Tibial nerve (tissue), 4 donors: ENCODE measurements around the gene DGCR2. TPM values are rescaled to one million over a fixed set of nuclear protein-coding genes. Genes with fewer than 3 reads are reported as not detected.
A peak's percentile ranks its signal among the peaks of the same experiment; 100 is the strongest.

Experiments
- DNase-seq, 2 donors: peaks; one replicate each; pipeline ENCODE4 v3.0.0-alpha.2; 2019; ENCODE audit warnings: low spot score in 2 of 2
- H3K27ac ChIP-seq, 4 donors: fragments of 200-600 bp; sonication (generic) in 3 of 4; one replicate each; pipeline ENCODE4 v1.5.1; 2017 to 2019; ENCODE audit warnings: mild to moderate bottlenecking in 1 of 4
- H3K27me3 ChIP-seq, 2 donors: fragments of 200-600 bp; sonication (generic) in 1 of 2; one replicate each; pipeline versions ENCODE4 v1.5.1 to v1.6.0; 2017 to 2019
- H3K36me3 ChIP-seq, 3 donors: fragments of 200-600 bp; sonication (generic); one replicate each; pipeline ENCODE4 v1.5.1; 2018 to 2019
- H3K4me1 ChIP-seq, 4 donors: fragments of 200-600 bp; sonication (generic) in 3 of 4; one replicate each; pipeline ENCODE4 v1.5.1; 2017 to 2019
- H3K4me3 ChIP-seq, 4 donors: fragments of 200-600 bp; sonication (generic) in 3 of 4; one replicate each; pipeline ENCODE4 v1.5.1; 2017 to 2019; ENCODE audit warnings: mild to moderate bottlenecking in 1 of 4, moderate library complexity in 1 of 4
- H3K9me3 ChIP-seq, 4 donors: fragments of 200-600 bp; sonication (generic) in 3 of 4; one replicate each; pipeline ENCODE4 v1.5.1; 2017 to 2019
- EP300 ChIP-seq, 2 donors: sonication (generic); formaldehyde crosslinking; IDR thresholded peaks; one replicate each; pipeline ENCODE4 v1.6.1; 2017; ENCODE audit warnings: antibody characterized with exemption in 2 of 2, mild to moderate bottlenecking in 1 of 2
- POLR2A ChIP-seq, 2 donors: fragments of 450-650 bp; IDR thresholded peaks; one replicate each; pipeline ENCODE4 v1.6.1; 2017; ENCODE audit warnings: antibody characterized with exemption in 2 of 2, mild to moderate bottlenecking in 2 of 2, moderate library complexity in 2 of 2
- WGBS, 2 donors: methylation state at CpG; one replicate each; pipeline ENCODE4 v1.1.5; 2018; 5-methylcytosine and 5-hydroxymethylcytosine counted together
- total RNA-seq, 4 donors: library from RNA; depleted of rRNA; stranded (reverse); fragments of >200 nt; gene quantifications; one replicate each; pipeline ENCODE4 v1.1.0, GENCODE V29; 2016
- TF ChIP-seq, protein P1 (sequence below), 5 experiments: fragments of 200-600 bp in 3 of 5; fragments of 450-650 bp in 2 of 5; sonication (generic) in 3 of 5; IDR thresholded peaks; one replicate each; pipeline ENCODE4 v1.5.1; 2016 to 2019; ENCODE audit warnings: antibody characterized with exemption in 5 of 5, mild to moderate bottlenecking in 3 of 5, moderate library complexity in 2 of 5

Gene DGCR2
- total RNA-seq, 4 donors from 2014 or later, result 57.6 to 68.0 (median 58.9) TPM

- Histone ChIP-seq H3K36me3 (no peaks in the 10 kb centered on the region), H3K27ac (peak overlapping the region in 3 of 4 donors; percentile 0 to 59 (median 11)), H3K4me1 (peaks cover 0 to 77% (median 34%) of the 10 kb centered on the region in 4 donors), H3K4me3 (no peak overlapping the region), H3K27me3 (no peaks in the 10 kb centered on the region), H3K9me3 (no peaks in the 10 kb centered on the region)
- 46 to 64% methylated on average over 3 of the region's 3 CpGs for WGBS, 2 donors
- DNase-seq, result no peak
- TF ChIP-seq EP300 (IDR thresholded peaks at IDR 0.05) (no peak), POLR2A (IDR thresholded peaks at IDR 0.05) (no peak)
- TF ChIP-seq, protein P1, sequence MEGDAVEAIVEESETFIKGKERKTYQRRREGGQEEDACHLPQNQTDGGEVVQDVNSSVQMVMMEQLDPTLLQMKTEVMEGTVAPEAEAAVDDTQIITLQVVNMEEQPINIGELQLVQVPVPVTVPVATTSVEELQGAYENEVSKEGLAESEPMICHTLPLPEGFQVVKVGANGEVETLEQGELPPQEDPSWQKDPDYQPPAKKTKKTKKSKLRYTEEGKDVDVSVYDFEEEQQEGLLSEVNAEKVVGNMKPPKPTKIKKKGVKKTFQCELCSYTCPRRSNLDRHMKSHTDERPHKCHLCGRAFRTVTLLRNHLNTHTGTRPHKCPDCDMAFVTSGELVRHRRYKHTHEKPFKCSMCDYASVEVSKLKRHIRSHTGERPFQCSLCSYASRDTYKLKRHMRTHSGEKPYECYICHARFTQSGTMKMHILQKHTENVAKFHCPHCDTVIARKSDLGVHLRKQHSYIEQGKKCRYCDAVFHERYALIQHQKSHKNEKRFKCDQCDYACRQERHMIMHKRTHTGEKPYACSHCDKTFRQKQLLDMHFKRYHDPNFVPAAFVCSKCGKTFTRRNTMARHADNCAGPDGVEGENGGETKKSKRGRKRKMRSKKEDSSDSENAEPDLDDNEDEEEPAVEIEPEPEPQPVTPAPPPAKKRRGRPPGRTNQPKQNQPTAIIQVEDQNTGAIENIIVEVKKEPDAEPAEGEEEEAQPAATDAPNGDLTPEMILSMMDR (IDR thresholded peaks at IDR 0.05), result no peak
Observed at GRCh38 chr22:19108807-19109197, 13.4 kb downstream of the DGCR2 start.

DNA sequence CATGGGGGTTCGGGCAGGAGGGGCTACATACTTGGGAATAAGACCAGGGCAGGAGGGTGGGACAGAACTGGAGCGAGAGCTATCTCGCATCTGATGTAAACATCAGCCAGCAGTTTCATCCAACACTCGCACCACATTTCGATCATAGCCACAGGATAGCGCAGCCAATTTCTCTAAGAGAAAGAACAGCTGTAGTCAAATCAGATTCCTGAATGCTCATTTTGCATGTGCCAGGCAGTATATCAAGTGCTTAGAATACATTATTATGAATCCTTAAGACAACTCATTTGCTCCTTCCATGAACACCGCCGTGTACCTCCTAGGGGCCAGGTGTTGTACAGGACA, 14.5 kb downstream of the DGCR2 start:
- H3K27ac ChIP-seq, result no peak overlapping the region
- H3K27me3 ChIP-seq, result no peaks in the 10 kb centered on the region
- TF ChIP-seq POLR2A (IDR thresholded peaks at IDR 0.05) (no peak), EP300 (IDR thresholded peaks at IDR 0.05) (no peak)
- TF ChIP-seq, protein P1 (IDR thresholded peaks at IDR 0.05), result no peak
- 89 to 93% methylated on average over 8 of the region's 8 CpGs for WGBS, 2 donors
- no peaks in the 10 kb centered on the region for H3K9me3 ChIP-seq
- DNase-seq, result no peak
- no peak overlapping the region for H3K4me3 ChIP-seq
- H3K36me3 ChIP-seq, result no peaks in the 10 kb centered on the region
- peaks cover 0 to 69% (median 34%) of the 10 kb centered on the region in 4 donors for H3K4me1 ChIP-seq

GRCh38 chr22:19106886-19107729, 15.1 kb downstream of the DGCR2 start:
- Histone ChIP-seq H3K4me3 (no peak overlapping the region), H3K4me1 (peaks cover 0 to 67% (median 34%) of the 10 kb centered on the region in 4 donors), H3K27me3 (no peaks in the 10 kb centered on the region), H3K27ac (no peak overlapping the region), H3K36me3 (no peaks in the 10 kb centered on the region), H3K9me3 (no peaks in the 10 kb centered on the region)
- 40 to 74% methylated on average over 2 to 3 of the region's 3 CpGs for WGBS, 2 donors
- DNase-seq, result no peak
- TF ChIP-seq, protein P1 (IDR thresholded peaks at IDR 0.05), result no peak
- TF ChIP-seq EP300 (IDR thresholded peaks at IDR 0.05) (no peak), POLR2A (IDR thresholded peaks at IDR 0.05) (no peak)

DNA sequence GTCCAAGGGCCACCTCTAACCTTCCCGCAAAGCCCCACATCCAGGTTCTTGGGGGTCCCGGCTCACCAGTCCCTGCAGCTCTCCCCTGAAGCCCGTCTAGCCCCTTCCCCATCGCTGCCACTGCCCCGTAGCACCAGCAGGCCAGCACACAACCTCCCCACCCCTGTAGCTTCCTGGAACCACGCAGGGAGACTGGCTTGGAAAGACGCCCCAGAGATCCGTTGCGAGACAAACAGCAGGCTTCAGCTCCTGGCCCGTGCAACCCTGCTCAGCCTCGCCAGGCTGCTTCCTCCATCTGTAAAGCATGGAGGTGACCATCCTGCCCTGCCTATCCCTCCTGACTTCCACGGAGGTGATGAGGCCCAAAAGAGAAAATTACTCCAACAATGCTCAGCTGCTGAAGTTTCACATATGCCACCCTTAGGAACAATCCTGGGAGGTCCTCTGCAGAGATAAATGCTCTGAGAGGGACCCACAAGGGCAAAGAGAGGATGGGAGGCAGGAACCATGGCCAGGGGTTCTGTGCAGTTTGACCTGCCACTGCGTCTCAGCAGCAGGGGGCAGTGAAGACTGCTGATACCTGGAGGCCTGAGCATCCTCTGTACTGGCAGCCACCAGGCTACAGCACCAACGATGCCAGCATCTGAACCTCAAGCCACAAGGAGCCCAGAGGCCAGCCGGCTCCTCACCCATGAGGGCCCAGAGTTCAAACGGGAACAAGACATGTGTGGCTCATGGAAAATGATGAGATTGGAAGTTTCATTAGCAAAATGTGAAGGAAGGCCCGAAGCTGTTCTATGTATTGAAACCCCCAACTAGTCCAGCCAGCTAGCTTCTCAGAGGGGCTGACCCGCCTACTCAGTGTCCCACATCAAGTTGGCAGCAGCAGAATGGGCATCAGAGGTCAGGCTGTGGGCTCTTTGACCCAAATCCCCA, 16.1 kb downstream of the DGCR2 start:
- Histone ChIP-seq H3K4me1 (peaks cover 0 to 63% (median 34%) of the 10 kb centered on the region in 4 donors), H3K4me3 (no peak overlapping the region), H3K27ac (no peak overlapping the region), H3K36me3 (peaks cover 0 to 5% (median 0%) of the 10 kb centered on the region in 3 donors), H3K9me3 (no peaks in the 10 kb centered on the region), H3K27me3 (no peaks in the 10 kb centered on the region)
- TF ChIP-seq, protein P1 (IDR thresholded peaks at IDR 0.05), result no peak
- no peak for TF ChIP-seq EP300 (IDR thresholded peaks at IDR 0.05)
- TF ChIP-seq POLR2A (IDR thresholded peaks at IDR 0.05), result no peak
- DNase-seq, result no peak
- WGBS, 2 donors, result 67 to 68% methylated on average over 18 of the region's 18 CpGs
